NCI-H2171 (cell line): ENCODE measurements around the gene TINCR.
"Not testable (repeated sequence)": the region's sequence is repeated elsewhere in the genome, so short reads cannot be mapped to it uniquely, and the experiment has no call there.

Experiments used
- DNase-seq: peaks from one replicate; lab custom pipeline; 2025; lab: John Stamatoyannopoulos, UW

Gene TINCR

GRCh38 chr19:5567360-5567969 lies at the start of gene TINCR:
Gene TINCR, minus strand, starts transcription at chr19:5567953.
- DNase-seq, result no peak

DNA sequence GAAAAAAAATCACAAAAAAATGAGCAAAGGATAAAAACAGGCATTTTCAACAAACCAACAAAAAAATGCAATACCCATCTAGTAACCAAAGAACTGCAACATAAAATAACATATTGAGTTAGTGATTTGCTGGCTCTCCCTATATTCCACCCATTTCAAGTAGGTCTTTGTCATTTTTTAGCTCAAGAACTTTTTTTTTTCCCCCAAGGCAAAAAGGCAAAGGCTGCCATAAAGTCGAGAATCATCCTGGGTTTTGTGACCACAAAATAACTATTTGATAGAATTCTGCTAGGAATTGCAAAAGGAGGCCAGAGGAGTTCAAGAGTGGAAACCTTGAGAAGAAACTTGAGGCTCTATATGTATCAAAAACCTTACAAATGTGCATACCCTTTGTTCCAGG lies 49.3 kb upstream of the TINCR start:
- no peak for DNase-seq

DNA sequence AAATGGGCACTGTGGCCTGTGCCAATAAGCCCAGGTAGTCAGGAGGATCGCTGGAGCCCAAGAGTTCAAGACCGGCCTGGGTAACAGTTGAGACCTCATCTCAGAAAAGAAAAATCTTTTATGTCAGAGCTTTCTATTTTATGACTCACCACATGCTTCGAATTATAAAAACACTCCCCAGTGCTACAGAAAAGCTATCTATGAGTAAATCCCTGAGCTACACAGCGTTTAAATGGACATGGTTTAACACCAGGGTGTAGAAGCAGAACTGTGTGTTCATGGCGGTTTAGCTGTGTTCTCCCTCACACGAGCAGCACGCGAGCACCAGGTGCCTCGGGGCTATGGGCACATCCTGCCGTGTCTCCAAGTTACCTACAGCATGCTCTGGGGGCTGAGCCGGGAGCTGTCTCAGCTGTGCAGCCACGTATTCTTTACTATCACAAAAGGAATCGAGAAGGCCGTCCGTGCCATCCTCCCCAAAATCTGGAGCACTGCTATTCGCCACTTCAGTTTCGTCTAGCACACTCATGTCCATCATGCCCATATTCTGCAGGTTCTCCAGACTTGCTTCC lies 48.1 kb upstream of the TINCR start:
- DNase-seq, result no peak

DNA sequence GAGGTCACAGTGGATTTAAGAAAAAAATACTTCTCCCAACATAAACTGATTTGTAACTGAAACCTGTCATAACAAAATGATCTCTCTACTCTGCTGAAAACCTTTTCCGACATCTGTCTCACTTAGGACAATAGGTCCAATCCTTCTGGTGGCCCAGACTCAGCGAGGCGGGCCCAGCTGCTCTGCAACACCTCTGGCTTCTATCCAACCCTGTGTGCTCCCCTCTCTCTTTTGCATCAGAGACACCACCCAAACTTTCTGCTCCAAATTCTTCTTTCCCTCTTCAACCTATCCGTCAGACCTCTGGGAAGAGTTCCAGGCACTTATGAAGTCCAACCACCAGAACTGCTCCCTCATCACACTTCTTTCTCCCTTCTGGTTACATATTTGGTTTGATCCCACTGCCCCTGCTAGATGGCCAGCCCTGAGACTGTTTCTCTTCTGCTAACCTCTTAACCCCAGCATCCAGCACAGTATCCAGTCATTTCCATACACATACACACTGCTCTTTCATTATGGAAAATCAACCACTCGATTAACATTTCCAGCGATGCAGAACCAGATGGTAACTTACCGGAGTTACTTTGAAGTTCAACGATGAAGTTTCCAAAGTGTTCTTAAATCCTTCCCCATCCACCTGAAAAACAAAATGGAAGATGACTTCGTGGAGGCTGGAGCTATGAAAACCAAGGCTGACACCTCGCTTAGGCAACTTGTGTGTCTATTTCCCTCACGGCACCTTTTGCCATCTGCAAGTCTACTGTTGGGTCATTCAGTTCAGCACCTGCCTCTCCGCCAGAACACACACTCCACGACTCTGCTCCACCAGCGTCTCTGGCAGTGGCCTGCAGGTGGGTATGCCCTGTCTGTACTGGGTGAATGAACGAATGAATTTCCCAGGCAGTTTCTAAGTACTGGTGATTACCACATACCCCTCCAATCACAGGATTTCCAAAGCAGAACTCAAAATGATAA lies 45.4 kb upstream of the TINCR start:
- no peak for DNase-seq

DNA sequence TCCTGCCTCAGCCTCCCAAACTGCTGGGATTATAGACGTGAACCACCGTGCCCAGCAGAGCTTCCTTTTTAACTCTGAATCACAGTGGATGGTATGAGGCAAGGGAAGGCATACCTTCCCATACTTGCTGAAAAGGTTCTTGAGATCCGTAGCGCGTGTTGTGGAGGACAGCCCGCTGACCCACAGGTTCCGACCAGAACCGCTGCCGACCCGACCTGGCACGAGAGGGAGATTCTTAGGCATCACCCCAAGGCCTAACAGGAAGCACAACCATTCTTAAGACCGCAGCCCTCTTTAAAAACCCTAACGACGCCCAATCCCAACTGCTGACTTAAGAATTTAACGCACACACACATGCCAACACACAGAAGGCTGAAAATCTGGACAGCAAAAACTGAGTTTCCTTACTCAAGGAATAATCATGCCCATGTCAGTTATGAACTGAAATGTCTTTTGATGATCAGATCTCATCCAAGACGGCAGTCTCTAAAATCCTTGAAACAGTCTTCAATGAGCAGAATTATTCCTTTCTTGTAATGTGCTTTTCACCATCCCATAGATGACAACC lies 42.2 kb upstream of the TINCR start:
- DNase-seq, result no peak

DNA sequence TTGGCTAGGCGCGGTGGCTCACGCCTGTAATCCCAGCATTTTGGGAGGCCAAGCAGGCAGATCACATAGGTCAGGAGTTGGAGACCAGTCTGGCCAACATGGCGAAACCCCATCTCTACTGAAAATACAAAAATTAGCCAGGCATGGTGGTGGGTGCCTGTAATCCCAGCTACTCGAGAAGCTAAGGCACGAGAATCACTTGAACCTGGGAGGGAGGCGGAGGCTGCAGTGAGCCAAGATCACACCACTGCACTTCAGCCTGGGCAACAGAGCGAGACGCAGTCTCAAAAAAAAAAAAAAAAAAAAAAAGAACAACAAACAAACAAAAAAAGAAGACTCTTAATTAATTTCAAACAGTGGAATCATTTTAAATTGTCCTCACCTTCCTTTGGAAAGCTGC lies 41.0 kb upstream of the TINCR start:
- not testable (repeated sequence) for DNase-seq

DNA sequence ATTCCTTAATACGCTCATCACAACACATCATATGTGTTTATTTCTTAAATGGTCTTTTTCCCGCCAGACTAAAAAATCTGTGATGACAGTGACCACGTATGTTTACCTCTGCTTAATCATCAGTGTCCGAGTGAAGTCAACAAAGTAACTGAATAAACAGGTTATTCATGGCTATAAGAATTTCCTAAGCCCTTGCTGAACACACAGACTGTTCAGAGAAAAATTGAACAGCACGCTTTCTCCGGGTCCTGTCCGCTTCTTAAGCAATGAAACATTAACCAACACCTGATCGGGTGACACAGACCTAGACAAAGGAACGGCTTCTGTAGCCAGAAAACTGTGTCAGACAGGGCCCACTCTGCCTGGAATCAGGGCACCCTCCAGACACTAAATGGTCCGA lies 40.5 kb upstream of the TINCR start:
- DNase-seq, result no peak

DNA sequence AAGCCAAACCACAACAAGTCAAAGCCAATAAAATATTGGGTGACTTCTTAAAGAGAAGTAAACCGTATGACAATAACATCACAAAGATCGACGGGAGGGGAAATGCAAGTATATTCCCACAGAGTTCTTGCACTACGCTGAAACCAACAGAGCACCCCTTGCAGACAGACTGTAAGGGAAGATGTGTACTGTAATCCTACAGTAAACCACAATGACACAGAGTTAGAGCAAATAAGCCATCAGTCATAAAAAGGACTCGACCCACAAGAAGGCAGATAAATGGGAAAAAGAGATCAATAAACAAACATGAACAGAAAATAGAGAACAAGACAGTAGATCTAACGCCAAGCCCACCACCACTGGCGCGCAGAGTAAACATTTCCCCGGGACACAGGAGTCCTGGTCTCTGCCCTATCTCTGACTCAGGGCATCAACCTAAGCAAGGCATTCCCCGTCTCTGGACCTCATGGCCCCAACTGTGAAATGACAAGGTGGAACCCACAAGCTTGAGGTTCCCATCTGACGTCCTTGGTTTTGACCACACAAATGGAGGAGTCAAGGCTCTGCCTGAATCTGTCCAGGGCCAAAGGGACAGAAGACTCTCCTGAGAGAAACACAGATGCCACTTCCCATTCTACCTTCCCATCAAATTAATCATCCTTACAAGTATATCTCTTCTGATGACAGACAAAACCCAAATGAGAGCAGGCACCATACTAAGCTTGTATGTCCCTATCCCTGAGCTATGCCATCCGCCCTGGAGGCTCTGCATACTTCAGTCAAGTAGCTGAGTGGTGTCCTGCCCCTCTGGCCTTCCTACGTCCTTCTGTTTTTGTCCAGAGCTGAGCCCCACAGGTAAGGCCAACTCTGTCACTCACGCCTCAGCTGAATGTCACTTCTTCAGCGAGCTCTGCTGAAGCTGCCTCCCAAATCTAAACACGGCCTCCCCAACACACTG lies 39.8 kb upstream of the TINCR start:
- no peak for DNase-seq

DNA sequence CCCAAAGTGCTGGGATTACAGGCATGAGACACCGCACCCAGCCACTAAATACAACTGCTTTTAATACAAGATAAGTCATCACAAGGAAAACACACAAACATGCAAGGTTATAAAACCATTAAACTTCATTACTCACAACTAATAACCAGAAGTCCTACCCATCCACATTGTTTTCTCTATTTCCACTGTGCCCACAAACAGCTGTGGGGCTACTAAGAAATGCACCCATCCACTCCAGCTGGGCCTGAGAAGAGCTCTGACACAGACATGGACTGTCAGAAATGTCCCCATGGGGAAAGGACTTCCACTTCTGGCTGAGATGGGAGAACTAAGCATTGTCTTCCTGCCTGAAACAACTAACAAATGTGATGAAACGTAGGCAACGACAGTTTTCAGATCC lies 37.6 kb upstream of the TINCR start:
- no peak for DNase-seq

- no peak for DNase-seq
These were observed 35.9 kb upstream of the TINCR start for GRCh38 chr19:5603626-5604025.

DNA sequence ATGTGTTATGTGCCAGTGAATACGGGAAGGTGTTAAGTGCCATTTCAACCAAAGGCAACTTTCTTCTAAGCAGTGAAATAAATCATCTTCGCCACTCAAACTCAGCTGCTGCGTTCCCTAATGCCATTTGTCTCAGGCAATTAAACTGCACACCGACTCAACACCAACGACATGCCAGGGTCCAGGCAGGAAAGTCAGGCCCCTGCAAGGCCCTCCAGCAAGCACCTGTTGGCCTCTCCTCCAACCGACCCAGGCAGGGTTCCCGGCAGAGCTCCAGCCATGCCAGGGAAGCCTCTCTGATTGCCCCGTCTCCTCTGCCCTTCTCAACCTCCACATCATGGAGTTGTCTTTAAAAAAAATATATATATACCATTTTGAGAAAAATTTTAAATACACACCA lies 33.0 kb upstream of the TINCR start:
- DNase-seq, result no peak

- no peak for DNase-seq
These were observed 28.0 kb upstream of the TINCR start for GRCh38 chr19:5595745-5596144.

DNA sequence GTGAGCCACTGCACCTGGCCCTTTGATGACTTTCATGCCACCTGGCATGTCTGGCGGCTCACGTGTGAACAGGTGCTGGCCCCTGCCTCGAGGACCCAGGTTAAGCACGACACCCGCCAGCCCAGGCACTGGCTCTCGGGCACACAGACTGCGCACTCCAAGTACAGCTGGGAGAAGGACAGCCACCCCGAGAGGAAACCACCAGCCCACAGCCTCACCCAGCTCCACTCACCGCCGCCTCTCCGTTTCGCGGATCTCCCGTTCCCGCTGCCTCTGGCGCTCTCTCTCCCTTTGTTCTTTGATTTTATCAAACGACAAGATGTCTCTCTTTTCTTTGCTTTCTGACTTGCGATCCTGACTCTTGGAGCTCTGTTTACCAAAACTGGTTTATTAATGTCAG lies 27.4 kb upstream of the TINCR start:
- no peak for DNase-seq

DNA sequence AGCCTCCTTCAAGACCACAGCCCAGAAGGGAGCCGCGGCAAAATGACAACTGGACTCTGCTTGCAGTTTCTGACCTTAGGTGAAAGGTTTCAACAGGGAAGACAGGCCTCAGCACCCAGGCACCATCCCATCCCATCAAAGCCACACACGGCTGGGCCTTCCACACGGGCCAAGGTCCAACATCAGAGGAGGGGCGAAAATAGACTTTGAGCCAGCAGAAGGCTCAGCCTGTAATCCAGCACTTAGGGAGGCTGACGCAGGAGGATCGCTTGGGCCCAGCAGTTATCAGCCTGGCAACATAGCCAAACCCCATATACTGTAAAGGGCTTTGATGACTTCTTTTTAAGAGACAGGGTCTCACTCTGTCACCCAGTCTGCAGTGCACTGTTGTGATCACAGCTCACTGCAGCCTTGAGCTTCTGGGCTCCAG lies 26.8 kb upstream of the TINCR start:
- no peak for DNase-seq

DNA sequence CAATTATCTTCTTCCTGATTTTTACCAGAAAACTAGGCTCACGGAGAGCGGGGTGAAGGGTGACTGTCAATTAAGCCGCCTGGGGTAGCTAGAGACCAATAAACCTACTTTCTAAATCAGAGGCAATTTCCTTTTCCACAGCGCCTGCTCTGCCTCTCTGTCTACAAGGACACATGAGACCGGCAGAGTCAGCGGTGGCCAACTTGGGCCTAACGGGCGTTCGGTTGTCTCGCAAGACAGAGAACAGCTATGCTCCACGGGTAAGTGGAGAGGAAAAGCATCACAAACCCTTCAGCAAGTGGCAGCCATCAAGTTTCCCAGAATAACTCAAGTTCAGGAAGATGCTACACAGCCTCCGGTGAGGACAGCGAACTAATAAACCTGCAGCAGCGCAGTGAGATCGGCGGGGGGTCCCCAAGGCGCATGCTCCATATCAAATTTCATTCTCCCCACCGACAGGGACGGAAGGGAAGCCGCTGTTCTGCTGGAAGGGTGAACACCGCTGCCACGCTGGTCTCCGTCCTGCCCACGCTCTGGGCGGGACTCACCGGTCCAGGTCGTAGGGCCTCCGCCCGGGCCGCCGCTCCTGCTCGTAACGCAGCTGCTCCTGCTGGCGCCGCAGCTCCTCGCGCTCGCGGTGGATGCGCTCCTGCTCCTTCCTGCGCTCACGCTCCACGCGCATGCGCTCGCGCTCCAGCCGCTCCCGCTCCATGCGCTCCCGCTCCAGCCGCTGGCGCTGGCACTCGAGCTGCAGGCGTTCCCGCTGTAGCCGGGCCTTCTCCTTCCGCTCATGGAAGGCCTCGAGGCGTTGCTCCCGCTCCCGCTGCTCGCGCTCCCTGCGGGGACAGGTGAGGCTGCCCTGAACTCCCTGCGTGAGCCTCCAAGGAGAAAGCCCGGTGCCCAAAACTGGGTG lies 25.8 kb upstream of the TINCR start:
- DNase-seq, result no peak

DNA sequence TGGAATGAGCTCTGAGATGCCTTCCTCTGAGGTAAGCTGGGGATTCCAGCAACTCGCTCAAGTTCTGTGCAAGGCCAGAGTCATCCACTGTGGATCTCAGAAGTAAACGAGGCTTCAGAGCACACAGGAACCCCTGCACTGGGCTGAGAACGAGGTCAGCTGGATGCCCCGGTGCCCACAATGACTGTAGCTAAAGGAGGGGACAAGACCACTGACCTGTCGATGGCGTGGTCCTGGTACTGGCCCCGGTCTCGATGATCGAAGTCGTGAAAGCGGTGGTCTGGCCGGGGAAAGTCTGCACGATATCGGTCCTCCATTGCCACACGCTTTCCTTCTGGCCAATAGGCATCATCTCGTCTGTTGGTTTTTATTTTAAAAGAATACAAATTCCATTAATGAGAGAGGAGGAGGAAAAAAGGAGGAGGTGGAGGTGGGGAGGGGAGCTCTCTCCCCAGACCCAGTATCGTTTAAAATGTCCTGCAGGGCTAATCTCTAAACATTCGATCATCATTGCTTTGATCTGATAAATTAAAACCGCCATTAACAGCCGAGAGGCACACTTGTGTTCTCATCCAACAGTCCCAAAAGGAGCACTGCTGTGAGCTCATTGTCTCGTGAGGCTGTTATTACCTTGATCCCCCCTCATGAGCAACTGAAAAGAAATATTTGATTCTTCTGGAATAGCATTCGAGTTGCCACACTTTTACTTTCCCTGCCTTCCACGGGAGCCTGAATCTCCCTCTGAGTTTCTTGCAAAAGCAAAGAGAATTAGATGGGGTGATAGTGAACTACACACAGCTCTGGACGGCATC lies 25.0 kb upstream of the TINCR start:
- DNase-seq, result no peak

DNA sequence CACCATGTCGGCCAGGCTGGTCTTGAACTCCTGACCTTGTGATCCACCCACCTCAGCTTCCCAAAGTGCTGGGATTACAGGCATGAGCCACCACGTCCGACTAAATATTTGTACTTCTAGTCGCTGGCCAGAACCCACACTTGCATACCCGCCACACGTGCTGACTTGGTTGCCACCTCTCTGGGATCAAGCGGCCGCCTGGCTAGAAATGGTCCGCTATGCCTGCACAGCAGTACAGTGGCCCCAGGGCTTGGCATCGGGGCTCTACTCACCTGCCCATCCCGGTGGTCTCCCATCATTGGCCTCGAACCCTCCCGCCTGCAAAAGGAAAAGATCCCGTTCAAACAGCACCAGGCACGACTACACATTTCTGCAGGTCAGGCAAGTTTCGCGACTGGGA lies 23.7 kb upstream of the TINCR start:
- no peak for DNase-seq

DNA sequence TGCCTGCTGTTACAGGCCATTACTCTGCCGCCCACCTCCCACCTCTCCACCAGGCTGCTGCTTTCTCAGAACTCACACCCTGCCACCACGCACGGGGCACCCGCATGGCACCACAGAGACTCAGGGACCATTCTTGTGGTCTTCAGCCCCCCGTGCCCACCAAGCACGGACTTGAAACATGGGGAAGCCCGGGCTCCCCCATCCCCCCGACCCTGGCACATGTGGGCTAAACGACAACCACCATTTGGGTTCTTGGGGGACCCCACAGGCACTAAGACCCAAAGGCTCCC lies 23.1 kb upstream of the TINCR start:
- DNase-seq, result no peak

DNA sequence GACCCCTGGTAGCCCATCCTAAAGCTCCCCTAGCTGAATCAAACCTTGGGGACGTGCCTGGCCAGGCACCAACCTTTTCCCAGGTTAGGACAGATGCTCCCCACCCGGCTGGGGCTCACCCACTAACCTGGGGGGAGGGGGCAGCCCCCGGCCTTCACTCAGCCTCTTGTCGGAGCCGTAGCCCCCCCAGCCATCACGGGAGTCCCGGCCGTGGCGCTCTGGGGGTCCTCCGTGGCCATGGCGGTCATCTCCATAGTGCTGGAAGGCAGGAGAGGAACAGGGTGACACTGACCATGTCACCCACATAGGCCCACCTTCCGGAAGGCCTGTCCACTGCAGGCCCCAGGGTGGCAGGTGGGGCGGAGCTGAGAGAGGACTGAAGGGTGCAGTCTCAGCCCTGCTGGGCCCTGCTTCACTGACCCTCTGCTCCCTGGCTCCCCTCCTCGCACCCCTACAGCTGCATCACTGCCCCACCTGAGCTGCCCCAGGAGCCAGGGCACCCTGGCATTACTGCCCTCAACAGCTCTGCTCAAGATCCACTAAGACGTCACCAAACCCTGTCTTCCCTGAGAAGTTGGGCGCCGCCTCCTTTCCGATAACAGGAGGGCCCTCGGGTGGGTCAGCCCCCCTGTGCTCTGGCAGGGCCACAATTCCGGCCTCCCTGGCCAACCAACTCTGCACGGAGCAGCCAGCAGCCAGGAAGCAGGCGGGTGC lies 22.6 kb upstream of the TINCR start:
- no peak for DNase-seq
